Stomach (tissue), 9 donors: ENCODE measurements around the gene WDR93. TPM values are rescaled to one million over a fixed set of nuclear protein-coding genes. Genes with fewer than 3 reads are reported as not detected.

Source experiments
- DNase-seq, 2 donors: peaks; one replicate each; pipeline versions ENCODE4 v3.0.0 to v3.0.0-alpha.2; 2013 to 2019
- H3K27ac ChIP-seq, 5 donors: fragments of 200-600 bp in 4 of 5; sonication (generic) in 4 of 5; one replicate each; pipeline ENCODE4 v1.5.1; 2013 to 2019; ENCODE audit warnings: mild to moderate bottlenecking in 1 of 5, moderate library complexity in 1 of 5
- H3K27me3 ChIP-seq, 3 donors: fragments of 200-600 bp; sonication (generic); one replicate each; pipeline ENCODE4 v1.5.1; 2017 to 2019; ENCODE audit warnings: mixed run types in 1 of 3
- H3K36me3 ChIP-seq, 4 donors: fragments of 200-600 bp; sonication (generic); 1 replicate in 3 of 4; 2 replicates in 1 of 4; pipeline ENCODE4 v1.5.1; 2016 to 2019
- H3K4me1 ChIP-seq, 4 donors: fragments of 200-600 bp; sonication (generic); one replicate each; pipeline ENCODE4 v1.5.1; 2016 to 2019
- H3K4me3 ChIP-seq, 4 donors: fragments of 200-600 bp; sonication (generic) in 3 of 4; one replicate each; pipeline ENCODE4 v1.5.1; 2016 to 2019; ENCODE audit warnings: mild to moderate bottlenecking in 1 of 4
- H3K9me3 ChIP-seq, 4 donors: fragments of 200-600 bp; sonication (generic); one replicate each; pipeline ENCODE4 v1.5.1; 2016 to 2019
- CTCF ChIP-seq, 7 experiments: fragments of 450-650 bp in 4 of 7; fragments of 200-600 bp in 3 of 7; sonication (generic) in 3 of 7; IDR thresholded peaks; one replicate each; pipeline ENCODE4 v1.5.1; 2016 to 2019; ENCODE audit warnings: antibody characterized with exemption in 7 of 7, control low read depth in 2 of 7, mild to moderate bottlenecking in 1 of 7
- EP300 ChIP-seq: sonication (generic); formaldehyde crosslinking; IDR thresholded peaks from one replicate; pipeline ENCODE4 v1.6.1; 2017; ENCODE audit warnings: antibody characterized with exemption
- POLR2A ChIP-seq, 4 donors: fragments of 450-650 bp; IDR thresholded peaks; one replicate each; pipeline ENCODE4 v1.6.1; 2016; ENCODE audit warnings: antibody characterized with exemption in 4 of 4, control low read depth in 2 of 4, mild to moderate bottlenecking in 1 of 4, moderate library complexity in 1 of 4
- POLR2AphosphoS5 ChIP-seq, 3 donors: sonication (generic); formaldehyde crosslinking; IDR thresholded peaks; one replicate each; pipeline ENCODE4 v1.6.1; 2016; ENCODE audit warnings: antibody characterized with exemption in 3 of 3
- WGBS, 5 donors: extraction: QIAGEN DNeasy Blood & Tissue Kit in 3 of 5; methylation state at CpG; one replicate each; pipeline versions ENCODE4 v1.1.5 to v1.1.7; 2013 to 2018; 5-methylcytosine and 5-hydroxymethylcytosine counted together
- intact Hi-C: fragments of 100-400 bp; cut with DNase I; formaldehyde crosslinking; loops from one replicate; pipeline ENCODE4 v1.15.1; 2023; ENCODE audit warnings: low total_unique reads
- polyA plus RNA-seq, 3 donors: library from polyadenylated mRNA; stranded (reverse); fragments of 200-250 nt; gene quantifications; one replicate each; pipeline ENCODE4 v1.2.3, GENCODE V29; 2013
- total RNA-seq, 5 donors: library from RNA; depleted of rRNA; stranded (reverse); fragments of >200 nt; gene quantifications; one replicate each; pipeline versions ENCODE4 v1.1.0 to v1.2.3, GENCODE V29; 2014 to 2016
- donor health status: healthy with polysubstance abuse.
- donor health status: Bipolar disorder and iron deficiency.
- donor health status: healthy.

The WDR93 gene
- total and polyA plus RNA-seq, 8 donors, result 0.10 TPM; not detected in 7

GRCh38 chr15:89649013-89649625, 41.5 kb upstream of the WDR93 start:
- Histone ChIP-seq H3K4me3 (no peak overlapping the region), H3K4me1 (peaks cover 0 to 14% (median 7%) of the 10 kb centered on the region in 4 donors), H3K36me3 (peaks cover 0 to 29% (median 5%) of the 10 kb centered on the region in 4 donors), H3K9me3 (no peaks in the 10 kb centered on the region), H3K27ac (no peak overlapping the region), H3K27me3 (peaks cover 0 to 6% (median 0%) of the 10 kb centered on the region in 3 donors)
- WGBS, 5 donors, result 96 to 97% (median 96%) methylated on average over 21 to 37 of the region's 37 CpGs
- TF ChIP-seq POLR2A (IDR thresholded peaks at IDR 0.05) (no peak), EP300 (no peak), CTCF (IDR thresholded peaks at IDR 0.05) (no peak), POLR2AphosphoS5 (IDR thresholded peaks at IDR 0.05) (no peak)
- intact Hi-C loops, result loop anchor here (10.0 kb wide), 1 partner anchor 96 kb away; no protein-coding TSS in a partner anchor
- no peak for DNase-seq

GRCh38 chr15:89649716-89650115, 40.9 kb upstream of the WDR93 start:
- TF ChIP-seq POLR2AphosphoS5 (IDR thresholded peaks at IDR 0.05) (no peak), POLR2A (IDR thresholded peaks at IDR 0.05) (no peak), EP300 (no peak), CTCF (IDR thresholded peaks at IDR 0.05) (no peak)
- Histone ChIP-seq H3K9me3 (no peaks in the 10 kb centered on the region), H3K4me3 (no peak overlapping the region), H3K36me3 (peaks cover 0 to 26% (median 4%) of the 10 kb centered on the region in 4 donors), H3K27ac (no peak overlapping the region), H3K4me1 (peaks cover 5 to 20% (median 12%) of the 10 kb centered on the region in 4 donors), H3K27me3 (peaks cover 0 to 12% (median 2%) of the 10 kb centered on the region in 3 donors)
- WGBS, 5 donors, result 90 to 95% (median 93%) methylated on average over 4 to 15 of the region's 15 CpGs
- DNase-seq, result no peak
- intact Hi-C loops, result loop anchor here (10.0 kb wide), 1 partner anchor 95 kb away; no protein-coding TSS in a partner anchor

- Histone ChIP-seq H3K27me3 (peaks cover 0 to 29% (median 11%) of the 10 kb centered on the region in 3 donors), H3K4me3 (no peak overlapping the region), H3K36me3 (peaks cover 0 to 16% (median 2%) of the 10 kb centered on the region in 4 donors), H3K4me1 (peaks cover 10 to 27% (median 21%) of the 10 kb centered on the region in 4 donors), H3K27ac (no peak overlapping the region), H3K9me3 (no peaks in the 10 kb centered on the region)
- DNase-seq, result no peak
- TF ChIP-seq EP300 (no peak), CTCF (IDR thresholded peaks at IDR 0.05) (no peak), POLR2A (IDR thresholded peaks at IDR 0.05) (no peak), POLR2AphosphoS5 (IDR thresholded peaks at IDR 0.05) (no peak)
- intact Hi-C loops, result no loop called here
- WGBS, 5 donors, result 75 to 84% (median 82%) methylated on average over 7 of the region's 7 CpGs
Measured at GRCh38 chr15:89652131-89652530, 38.5 kb upstream of the WDR93 start.

GRCh38 chr15:89652666-89653065, 37.9 kb upstream of the WDR93 start:
- TF ChIP-seq CTCF (IDR thresholded peaks at IDR 0.05) (no peak), EP300 (no peak), POLR2AphosphoS5 (IDR thresholded peaks at IDR 0.05) (no peak), POLR2A (IDR thresholded peaks at IDR 0.05) (no peak)

More at GRCh38 chr15:89652666-89653065, 37.9 kb upstream of the WDR93 start:
- H3K4me1 ChIP-seq, result peaks cover 10 to 22% (median 17%) of the 10 kb centered on the region in 4 donors
- peaks cover 0 to 29% (median 11%) of the 10 kb centered on the region in 3 donors for H3K27me3 ChIP-seq
- DNase-seq, result no peak
- no peaks in the 10 kb centered on the region for H3K9me3 ChIP-seq
- no peak overlapping the region for H3K27ac ChIP-seq
- WGBS, 5 donors, result 78 to 93% (median 83%) methylated on average over 7 to 16 of the region's 16 CpGs
- intact Hi-C loops, result no loop called here
- H3K36me3 ChIP-seq, result peaks cover 0 to 16% (median 2%) of the 10 kb centered on the region in 4 donors
- H3K4me3 ChIP-seq, result no peak overlapping the region
